Epithelial cell of esophagus (primary cell): ENCODE data around the gene PPARD.
A peak's percentile ranks its signal among the peaks of the same experiment; 100 is the strongest.

ENCODE experiments used
- DNase-seq: peaks from one replicate; pipeline ENCODE4 v3.0.0; 2010; ENCODE audit warnings: low read depth
- H3K4me3 ChIP-seq: 2 replicates; pipeline ENCODE4 v1.5.1; 2011; ENCODE audit warnings: mild to moderate bottlenecking, low read length, control low read depth
- CTCF ChIP-seq: IDR thresholded peaks from 2 replicates; pipeline ENCODE4 v1.5.1; 2011; ENCODE audit warnings: low read depth, mild to moderate bottlenecking, low read length, control low read depth, inconsistent platforms; ENCODE audit not compliant: insufficient read depth; ENCODE audit errors: missing control alignments

Gene PPARD

GRCh38 chr6:35453236-35453635 is 110.9 kb downstream of the PPARD start:
- TF ChIP-seq CTCF = no peak
- DNase-seq = no peak
- peak overlapping the region; percentile 66 for H3K4me3 ChIP-seq

GRCh38 chr6:35454391-35455110 is 112.2 kb downstream of the PPARD start:
- H3K4me3 ChIP-seq = peak overlapping the region; percentile 24
- DNase-seq = peak; percentile 67
- no peak for TF ChIP-seq CTCF

GRCh38 chr6:35457907-35458306 is 115.5 kb downstream of the PPARD start:
- no peak overlapping the region for H3K4me3 ChIP-seq
- TF ChIP-seq CTCF = no peak
- no peak for DNase-seq

GRCh38 chr6:35461270-35461669 is 118.9 kb downstream of the PPARD start:
- no peak overlapping the region for H3K4me3 ChIP-seq
- TF ChIP-seq CTCF = no peak
- DNase-seq = peak; percentile 83

- no peak for DNase-seq
- TF ChIP-seq CTCF = no peak
These were observed 120.9 kb downstream of the PPARD start for GRCh38 chr6:35463292-35463691.

GRCh38 chr6:35465646-35466045 is 123.3 kb downstream of the PPARD start:
- no peak for DNase-seq
- no peak overlapping the region for H3K4me3 ChIP-seq
- no peak for TF ChIP-seq CTCF

More at GRCh38 chr6:35463292-35463691, 120.9 kb downstream of the PPARD start:
- H3K4me3 ChIP-seq = no peak overlapping the region

- DNase-seq = peak; percentile 95
- TF ChIP-seq CTCF = peak; percentile 92
- peak within 1 kb of the TSS; percentile 94 for H3K4me3 ChIP-seq
These were observed 126.0 kb downstream of the PPARD start, which contains the start of gene RPL10A for GRCh38 chr6:35468181-35468979. RPL10A (plus strand) TSS chr6:35468401; CDS start chr6:35468435, 34 bp downstream.
